Kidney (tissue), 14 donors: Measurements from ENCODE around the gene NFKBIZ. TPM values are rescaled to one million over a fixed set of nuclear protein-coding genes. Genes with fewer than 3 reads are reported as not detected.

Experiments used
- DNase-seq, 5 donors: peaks; one replicate each; pipeline ENCODE4 v3.0.0-alpha.2; 2013 to 2020
- FAIRE-seq: peaks from 2 replicates; lab custom pipeline; 2012; peaks lifted over from hg19 to GRCh38; lab: Jason Lieb, UNC
- H3K27ac ChIP-seq, 2 donors: one replicate each; pipeline ENCODE4 v1.7.0; 2013; ENCODE audit warnings: low read depth in 2 of 2, low read length in 2 of 2, inconsistent platforms in 1 of 2
- H3K27me3 ChIP-seq: one replicate; pipeline ENCODE4 v1.7.1; 2013; ENCODE audit warnings: low read length, inconsistent platforms; ENCODE audit not compliant: control insufficient read depth, insufficient read depth
- H3K36me3 ChIP-seq, 3 donors: one replicate each; pipeline versions ENCODE4 v1.7.0 to v1.7.1; 2013; ENCODE audit warnings: low read length in 3 of 3, control low read depth in 1 of 3, inconsistent platforms in 1 of 3; ENCODE audit not compliant: insufficient read depth in 3 of 3, control insufficient read depth in 2 of 3
- H3K4me1 ChIP-seq, 3 donors: one replicate each; pipeline versions ENCODE4 v1.7.0 to v1.7.1; 2013; ENCODE audit warnings: low read length in 3 of 3, inconsistent platforms in 1 of 3, low read depth in 1 of 3; ENCODE audit not compliant: control insufficient read depth in 2 of 3, insufficient read depth in 2 of 3
- H3K4me3 ChIP-seq, 3 donors: one replicate each; pipeline versions ENCODE4 v1.7.0 to v1.8.1; 2013; ENCODE audit warnings: low read length in 3 of 3, control low read depth in 1 of 3, inconsistent platforms in 1 of 3
- H3K9ac ChIP-seq, 3 donors: one replicate each; pipeline versions ENCODE4 v1.7.0 to v1.7.1; 2013; ENCODE audit warnings: low read length in 3 of 3, control low read depth in 1 of 3, inconsistent platforms in 1 of 3
- H3K9me3 ChIP-seq, 3 donors: one replicate each; pipeline versions ENCODE4 v1.7.0 to v1.7.1; 2013; ENCODE audit warnings: low read length in 3 of 3, control low read depth in 1 of 3, inconsistent platforms in 1 of 3; ENCODE audit not compliant: control insufficient read depth in 2 of 3, insufficient read depth in 1 of 3
- intact Hi-C: fragments of 100-400 bp; cut with DNase I; formaldehyde crosslinking; loops from one replicate; pipeline ENCODE4 v1.11.1; 2022
- polyA plus RNA-seq: library from polyadenylated mRNA; stranded (reverse); fragments of 350-450 nt; fragmentation: Illumina TruSeq; extraction: RNeasy Lipid Tissue Mini Kit (QIAGEN cat#74804); gene quantifications from one replicate; pipeline ENCODE4 v1.2.3, GENCODE V29; 2014; ENCODE audit warnings: low read depth, low replicate concordance; ENCODE audit not compliant: insufficient read depth
- total RNA-seq: library from RNA; stranded (reverse); fragmentation: NEBNext Ultra II Directional; extraction: Animal tissue kit (Norgen Biotek cat#: 25700); gene quantifications from one replicate; pipeline ENCODE4 v1.2.1, GENCODE V29; 2021
- TF ChIP-seq, protein P1 (sequence below): IDR thresholded peaks from 3 replicates; pipeline ENCODE4 v1.5.1; 2012; ENCODE audit warnings: mild to moderate bottlenecking, moderate library complexity, borderline replicate concordance; ENCODE audit not compliant: insufficient read depth; ENCODE audit errors: extremely low read depth
- donor health status: control.
- donor health status: control.
- donor health status: control.
- donor health status: control.
- donor health status: control.
- donor health status: DM: yes; HTN: yes; CAD: no.
- donor health status: Normal renal cell carcinoma (clear cell type).

NFKBIZ gene
- total and polyA plus RNA-seq, 2 donors from 2014 or later, result 6.7 to 196 TPM

GRCh38 chr3:101859882-101860448 is 10.7 kb downstream of the NFKBIZ start:
- DNase-seq (no peak), FAIRE-seq (no peak)
- Histone ChIP-seq H3K4me1 (no peaks in the 10 kb centered on the region), H3K27me3 (no peaks in the 10 kb centered on the region), H3K36me3 (peaks cover 4 to 49% (median 42%) of the 10 kb centered on the region in 3 donors), H3K9me3 (no peaks in the 10 kb centered on the region), H3K9ac (no peak overlapping the region), H3K4me3 (no peak overlapping the region), H3K27ac (no peak overlapping the region)
- intact Hi-C loops, result no loop called here
- TF ChIP-seq, protein P1, sequence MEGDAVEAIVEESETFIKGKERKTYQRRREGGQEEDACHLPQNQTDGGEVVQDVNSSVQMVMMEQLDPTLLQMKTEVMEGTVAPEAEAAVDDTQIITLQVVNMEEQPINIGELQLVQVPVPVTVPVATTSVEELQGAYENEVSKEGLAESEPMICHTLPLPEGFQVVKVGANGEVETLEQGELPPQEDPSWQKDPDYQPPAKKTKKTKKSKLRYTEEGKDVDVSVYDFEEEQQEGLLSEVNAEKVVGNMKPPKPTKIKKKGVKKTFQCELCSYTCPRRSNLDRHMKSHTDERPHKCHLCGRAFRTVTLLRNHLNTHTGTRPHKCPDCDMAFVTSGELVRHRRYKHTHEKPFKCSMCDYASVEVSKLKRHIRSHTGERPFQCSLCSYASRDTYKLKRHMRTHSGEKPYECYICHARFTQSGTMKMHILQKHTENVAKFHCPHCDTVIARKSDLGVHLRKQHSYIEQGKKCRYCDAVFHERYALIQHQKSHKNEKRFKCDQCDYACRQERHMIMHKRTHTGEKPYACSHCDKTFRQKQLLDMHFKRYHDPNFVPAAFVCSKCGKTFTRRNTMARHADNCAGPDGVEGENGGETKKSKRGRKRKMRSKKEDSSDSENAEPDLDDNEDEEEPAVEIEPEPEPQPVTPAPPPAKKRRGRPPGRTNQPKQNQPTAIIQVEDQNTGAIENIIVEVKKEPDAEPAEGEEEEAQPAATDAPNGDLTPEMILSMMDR, result no peak

DNA sequence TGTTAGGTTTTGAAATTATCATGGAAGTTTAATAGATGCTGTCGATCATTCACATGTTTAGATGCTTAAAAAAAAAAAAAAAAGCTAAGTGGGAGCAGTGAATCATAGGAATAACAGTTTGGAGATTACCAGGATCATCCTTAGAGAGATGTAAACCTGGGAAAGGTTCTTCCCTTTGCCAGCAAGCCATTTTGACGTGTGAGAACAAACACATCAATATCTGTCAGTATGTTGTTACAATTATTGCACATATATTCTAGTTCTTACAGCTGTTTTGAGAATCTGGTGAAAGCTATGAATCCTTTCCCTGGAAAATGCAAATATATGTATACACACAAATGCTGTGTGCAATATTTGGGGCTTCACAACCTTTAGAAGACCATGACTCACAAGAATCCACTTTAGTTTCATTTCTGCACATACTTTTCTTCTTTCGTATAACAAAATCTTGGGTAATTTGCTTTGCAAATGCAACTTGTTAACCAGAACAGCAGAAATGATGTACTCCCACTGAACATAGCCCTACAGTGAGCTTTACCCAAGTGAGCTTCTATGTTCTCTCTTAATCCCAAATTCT is 12.0 kb downstream of the NFKBIZ start:
- no peaks in the 10 kb centered on the region for H3K4me1 ChIP-seq
- H3K9ac ChIP-seq, result no peak overlapping the region
- FAIRE-seq, result peak; percentile 45
- no peak overlapping the region for H3K4me3 ChIP-seq
- intact Hi-C loops, result no loop called here
- no peaks in the 10 kb centered on the region for H3K9me3 ChIP-seq
- H3K27ac ChIP-seq, result no peak overlapping the region
- TF ChIP-seq, protein P1, result no peak
- H3K27me3 ChIP-seq, result no peaks in the 10 kb centered on the region
- H3K36me3 ChIP-seq, result peaks cover 3 to 39% (median 33%) of the 10 kb centered on the region in 3 donors
- no peak for DNase-seq

DNA sequence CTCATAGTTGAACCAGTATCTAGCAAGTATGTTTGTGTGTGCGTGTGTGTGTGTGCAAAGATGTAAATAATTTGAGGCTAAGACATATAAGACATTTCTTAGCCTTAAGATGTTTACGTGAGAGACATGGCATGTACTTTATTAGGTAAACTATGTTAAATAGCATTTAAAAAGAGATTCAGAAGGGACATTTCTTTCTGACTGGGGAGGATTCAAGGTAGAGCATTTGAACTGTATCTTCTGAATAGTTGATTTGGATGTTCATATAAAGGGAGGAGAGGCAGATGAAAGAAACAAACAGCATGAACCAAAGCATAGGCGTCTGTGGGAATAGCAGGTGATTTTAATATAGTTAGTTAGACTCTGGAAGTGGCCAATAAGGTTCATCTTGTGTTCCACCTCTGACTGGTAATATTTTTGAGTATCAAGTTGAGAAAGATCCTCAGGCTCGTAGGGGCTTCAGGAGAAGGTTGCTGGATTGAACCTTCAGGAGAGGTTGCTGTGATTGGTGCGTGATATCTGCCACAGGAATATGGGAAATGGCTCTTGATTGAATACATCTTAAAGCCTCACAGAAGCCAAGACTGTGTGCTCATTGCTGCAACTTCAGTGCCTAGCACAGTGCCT is 12.6 kb downstream of the NFKBIZ start:
- Histone ChIP-seq H3K9ac (no peak overlapping the region), H3K27ac (no peak overlapping the region), H3K9me3 (no peaks in the 10 kb centered on the region), H3K27me3 (no peaks in the 10 kb centered on the region), H3K4me3 (no peak overlapping the region), H3K36me3 (peaks cover 3 to 33% (median 28%) of the 10 kb centered on the region in 3 donors), H3K4me1 (no peaks in the 10 kb centered on the region)
- intact Hi-C loops, result no loop called here
- no peak for FAIRE-seq
- TF ChIP-seq, protein P1, result no peak
- no peak for DNase-seq
